ENCODE measurements around the gene HHIPL1. TPM values are rescaled to one million over a fixed set of nuclear protein-coding genes. Genes with fewer than 3 reads are reported as not detected.

HHIPL1 gene
- total RNA-seq, 1 donor from 2014 or later = 11.9 TPM

- no peak overlapping the region for H3K4me3 ChIP-seq
- H3K4me1 ChIP-seq = no peaks in the 10 kb centered on the region
- H3K27me3 ChIP-seq = no peaks in the 10 kb centered on the region
- no peak overlapping the region for H3K27ac ChIP-seq
- intact Hi-C loops (cut with DNase I) = no loop called here
- H3K9me3 ChIP-seq = no peaks in the 10 kb centered on the region
- TF ChIP-seq CTCF (IDR thresholded peaks at IDR 0.05) = no peak
- no peaks in the 10 kb centered on the region for H3K36me3 ChIP-seq
- DNase-seq (ENCODE audit: low spot score in 2 of 2) = no peak
Observed at GRCh38 chr14:99612738-99613330, 32.1 kb upstream of the HHIPL1 start.

GRCh38 chr14:99615497-99616157 lies 29.3 kb upstream of the HHIPL1 start:
- Histone ChIP-seq H3K9me3 (no peaks in the 10 kb centered on the region), H3K36me3 (no peaks in the 10 kb centered on the region), H3K4me3 (no peak overlapping the region), H3K4me1 (no peaks in the 10 kb centered on the region), H3K27me3 (no peaks in the 10 kb centered on the region), H3K27ac (no peak overlapping the region)
- intact Hi-C loops (cut with DNase I) = no loop called here
- DNase-seq (ENCODE audit: low spot score in 2 of 2) = no peak
- TF ChIP-seq CTCF (IDR thresholded peaks at IDR 0.05) = no peak

GRCh38 chr14:99616832-99617800 lies 27.8 kb upstream of the HHIPL1 start:
- H3K4me3 ChIP-seq = no peak overlapping the region
- no peaks in the 10 kb centered on the region for H3K36me3 ChIP-seq
- H3K27me3 ChIP-seq = no peaks in the 10 kb centered on the region
- intact Hi-C loops (cut with DNase I) = no loop called here
- no peak for TF ChIP-seq CTCF (IDR thresholded peaks at IDR 0.05)
- no peaks in the 10 kb centered on the region for H3K9me3 ChIP-seq
- DNase-seq (ENCODE audit: low spot score in 2 of 2) = no peak
- no peaks in the 10 kb centered on the region for H3K4me1 ChIP-seq
- no peak overlapping the region for H3K27ac ChIP-seq

- Histone ChIP-seq H3K9me3 (no peaks in the 10 kb centered on the region), H3K4me1 (no peaks in the 10 kb centered on the region), H3K36me3 (no peaks in the 10 kb centered on the region), H3K27me3 (no peaks in the 10 kb centered on the region), H3K27ac (peak overlapping the region in 1 of 2 donors; percentile 27), H3K4me3 (no peak overlapping the region)
- DNase-seq (ENCODE audit: low spot score in 2 of 2) = no peak
- intact Hi-C loops (cut with DNase I) = no loop called here
- no peak for TF ChIP-seq CTCF (IDR thresholded peaks at IDR 0.05)
Observed at GRCh38 chr14:99619835-99620834, 24.8 kb upstream of the HHIPL1 start.

- H3K27ac ChIP-seq = no peak overlapping the region
- H3K27me3 ChIP-seq = no peaks in the 10 kb centered on the region
- TF ChIP-seq CTCF (IDR thresholded peaks at IDR 0.05) = no peak
- no peaks in the 10 kb centered on the region for H3K36me3 ChIP-seq
- no peaks in the 10 kb centered on the region for H3K4me1 ChIP-seq
- intact Hi-C loops (cut with DNase I) = no loop called here
- H3K9me3 ChIP-seq = no peaks in the 10 kb centered on the region
- DNase-seq (ENCODE audit: low spot score in 2 of 2) = no peak
- no peak overlapping the region for H3K4me3 ChIP-seq
Observed at GRCh38 chr14:99621948-99622347, 23.0 kb upstream of the HHIPL1 start.

Data from ascending aorta (tissue), 2 donors.